WTC11 (cell line): ENCODE measurements around the gene QSOX2. TPM values are rescaled to one million over a fixed set of nuclear protein-coding genes. Genes with fewer than 3 reads are reported as not detected.

Source experiments
- ARID4B ChIP-seq: sonication (generic); formaldehyde crosslinking; IDR thresholded peaks from 2 replicates; pipeline ENCODE4 v1.8.0; 2023; ENCODE audit warnings: missing genetic modification reagents, mild to moderate bottlenecking, borderline replicate concordance
- CREB1 ChIP-seq: sonication (generic); formaldehyde crosslinking; IDR thresholded peaks from 2 replicates; pipeline ENCODE4 v1.8.0; 2023; ENCODE audit warnings: mild to moderate bottlenecking, missing genetic modification reagents
- E2F4 ChIP-seq: sonication (generic); formaldehyde crosslinking; IDR thresholded peaks from 2 replicates; pipeline ENCODE4 v1.8.1; 2022; ENCODE audit warnings: low read depth, mild to moderate bottlenecking, moderate library complexity, missing genetic modification reagents, borderline replicate concordance
- E2F5 ChIP-seq: sonication (generic); formaldehyde crosslinking; IDR thresholded peaks from 2 replicates; pipeline ENCODE4 v1.8.1; 2022; ENCODE audit warnings: mild to moderate bottlenecking, moderate library complexity, missing genetic modification reagents
- ELF4 ChIP-seq: sonication (generic); formaldehyde crosslinking; IDR thresholded peaks from 2 replicates; pipeline ENCODE4 v1.8.1; 2022; ENCODE audit warnings: low read depth, mild to moderate bottlenecking, moderate library complexity, missing genetic modification reagents
- EMX1 ChIP-seq: fragments of 250-450 bp; sonication (Bioruptor Pico); IDR thresholded peaks from 2 replicates; pipeline ENCODE4 v1.8.0; 2021; ENCODE audit warnings: mild to moderate bottlenecking
- FOXJ3 ChIP-seq: sonication (generic); formaldehyde crosslinking; IDR thresholded peaks from 2 replicates; pipeline ENCODE4 v1.9.0; 2021; ENCODE audit warnings: missing genetic modification reagents, mild to moderate bottlenecking, borderline replicate concordance
- FOXP1 ChIP-seq: sonication (generic); formaldehyde crosslinking; IDR thresholded peaks from 2 replicates; pipeline ENCODE4 v1.8.0; 2022; ENCODE audit warnings: missing genetic modification reagents, mild to moderate bottlenecking, moderate library complexity, borderline replicate concordance
- GTF2I ChIP-seq: fragments of 250-450 bp; sonication (Bioruptor Pico); conservative IDR thresholded peaks from 2 replicates; pipeline ENCODE4 v1.4.0; 2021; ENCODE audit warnings: mild to moderate bottlenecking
- HMGXB4 ChIP-seq: sonication (generic); formaldehyde crosslinking; IDR thresholded peaks from 2 replicates; pipeline ENCODE4 v1.8.1; 2023; ENCODE audit warnings: mild to moderate bottlenecking, moderate library complexity, missing genetic modification reagents
- JUN ChIP-seq: sonication (generic); formaldehyde crosslinking; IDR thresholded peaks from 2 replicates; pipeline ENCODE4 v1.8.0; 2023; ENCODE audit warnings: mild to moderate bottlenecking, missing genetic modification reagents
- KAT7 ChIP-seq: sonication (generic); formaldehyde crosslinking; IDR thresholded peaks from 2 replicates; pipeline ENCODE4 v1.8.1; 2023; ENCODE audit warnings: missing genetic modification reagents, mild to moderate bottlenecking, borderline replicate concordance
- MLX ChIP-seq: sonication (generic); formaldehyde crosslinking; IDR thresholded peaks from 2 replicates; pipeline ENCODE4 v1.8.1; 2023; ENCODE audit warnings: mild to moderate bottlenecking, missing genetic modification reagents, moderate library complexity
- MXD4 ChIP-seq: fragments of 250-450 bp; sonication (Bioruptor Pico); IDR thresholded peaks from 2 replicates; pipeline ENCODE4 v1.8.0; 2021; ENCODE audit warnings: mild to moderate bottlenecking, moderate library complexity, borderline replicate concordance
- MYBL2 ChIP-seq: sonication (generic); formaldehyde crosslinking; IDR thresholded peaks from 2 replicates; pipeline ENCODE4 v1.8.1; 2023; ENCODE audit warnings: mild to moderate bottlenecking, moderate library complexity, missing genetic modification reagents
- NR1H2 ChIP-seq: sonication (generic); formaldehyde crosslinking; IDR thresholded peaks from 2 replicates; pipeline ENCODE4 v1.9.0; 2021; ENCODE audit warnings: mild to moderate bottlenecking, moderate library complexity, missing genetic modification reagents
- PRRX2 ChIP-seq: fragments of 250-450 bp; sonication (Bioruptor Pico); IDR thresholded peaks from 2 replicates; pipeline ENCODE4 v1.8.0; 2021; ENCODE audit warnings: mild to moderate bottlenecking
- SMAD4 ChIP-seq: sonication (generic); formaldehyde crosslinking; IDR thresholded peaks from 2 replicates; pipeline ENCODE4 v1.8.0; 2022; ENCODE audit warnings: mild to moderate bottlenecking, missing genetic modification reagents
- SP1 ChIP-seq: sonication (generic); formaldehyde crosslinking; conservative IDR thresholded peaks from 2 replicates; pipeline ENCODE4 v1.8.1; 2022; ENCODE audit warnings: missing genetic modification reagents
- STAT6 ChIP-seq: sonication (generic); formaldehyde crosslinking; conservative IDR thresholded peaks from 2 replicates; pipeline ENCODE4 v1.8.1; 2023; ENCODE audit warnings: mild to moderate bottlenecking, low read depth, missing genetic modification reagents, moderate library complexity
- TEAD4 ChIP-seq: sonication (generic); formaldehyde crosslinking; IDR thresholded peaks from 2 replicates; pipeline ENCODE4 v1.8.0; 2022; ENCODE audit warnings: mild to moderate bottlenecking, missing genetic modification reagents
- ZBTB21 ChIP-seq: sonication (generic); formaldehyde crosslinking; IDR thresholded peaks from 2 replicates; pipeline ENCODE4 v1.8.1; 2023; ENCODE audit warnings: mild to moderate bottlenecking, missing genetic modification reagents, borderline replicate concordance
- ZNF121 ChIP-seq: sonication (generic); formaldehyde crosslinking; IDR thresholded peaks from 2 replicates; pipeline ENCODE4 v1.8.0; 2023; ENCODE audit warnings: missing genetic modification reagents
- ZNF219 ChIP-seq: sonication (generic); formaldehyde crosslinking; IDR thresholded peaks from 2 replicates; pipeline ENCODE4 v1.8.0; 2023; ENCODE audit warnings: missing genetic modification reagents, mild to moderate bottlenecking, borderline replicate concordance
- ZNF425 ChIP-seq: fragments of 250-450 bp; sonication (Bioruptor Pico); conservative IDR thresholded peaks from 2 replicates; pipeline ENCODE4 v1.9.0; 2021; ENCODE audit warnings: mild to moderate bottlenecking
- total RNA-seq: library from RNA; stranded (reverse); gene quantifications from 3 replicates; pipeline ENCODE4 v1.2.3, GENCODE V29; 2021

QSOX2 gene
- total RNA-seq, 1 experiment from 2014 or later: 33.2 TPM

GRCh38 chr9:136201609-136202453 is 43.8 kb downstream of the QSOX2 start (continued):
- TF ChIP-seq E2F4 (CRISPR knock-in tag) (no peak), ZNF219 (CRISPR knock-in tag) (peak; percentile 81; the same call in 1 of the 2 replicates), TEAD4 (peak; percentile 89; the same call in 1 of the 2 replicates), ARID4B (CRISPR knock-in tag) (peak; percentile 82), MXD4 (CRISPR knock-in tag) (no peak), ZBTB21 (no peak), HMGXB4 (CRISPR knock-in tag) (no peak), STAT6 (no peak), ELF4 (CRISPR knock-in tag) (no peak), GTF2I (no peak), PRRX2 (CRISPR knock-in tag) (no peak), E2F5 (no peak), SP1 (no peak; the same call in 1 of the 2 replicates), NR1H2 (no peak), MYBL2 (no peak), MLX (CRISPR knock-in tag) (no peak), FOXP1 (CRISPR knock-in tag) (peak; percentile 93), SMAD4 (CRISPR knock-in tag) (no peak), EMX1 (no peak), CREB1 (CRISPR knock-in tag) (no peak), FOXJ3 (CRISPR knock-in tag) (no peak), KAT7 (CRISPR knock-in tag) (peak; percentile 60; the same call in 1 of the 2 replicates), JUN (CRISPR knock-in tag) (peak; percentile 94), ZNF121 (CRISPR knock-in tag) (no peak), ZNF425 (CRISPR knock-in tag) (no peak)
